GM18517 (cell line): ENCODE measurements around the gene ZNF148.

Experiments
- ATAC-seq: cut with Tn5 transposase; IDR thresholded peaks from one replicate; pipeline ENCODE4 v1.9.1; 2021; ENCODE audit warnings: mild to moderate bottlenecking, moderate library complexity; ENCODE audit not compliant: unreplicated experiment

ZNF148 gene

GRCh38 chr3:125334675-125335560, 40.2 kb downstream of the ZNF148 start:
- ATAC-seq: no peak

- ATAC-seq: no peak
Observed at GRCh38 chr3:125332504-125332903, 42.6 kb downstream of the ZNF148 start.

GRCh38 chr3:125331243-125331642, 43.9 kb downstream of the ZNF148 start:
- no peak for ATAC-seq

- no peak for ATAC-seq
Observed at GRCh38 chr3:125326957-125327356, 48.2 kb downstream of the ZNF148 start.

GRCh38 chr3:125325746-125326145, 49.4 kb downstream of the ZNF148 start:
- ATAC-seq: no peak

GRCh38 chr3:125324341-125324740, 50.8 kb downstream of the ZNF148 start:
- ATAC-seq: no peak

- ATAC-seq: no peak
Observed at GRCh38 chr3:125322917-125323316, 52.2 kb downstream of the ZNF148 start.

GRCh38 chr3:125322166-125322565, 53.0 kb downstream of the ZNF148 start:
- ATAC-seq: no peak

GRCh38 chr3:125319765-125320164, 55.4 kb downstream of the ZNF148 start:
- ATAC-seq: no peak

- no peak for ATAC-seq
Observed at GRCh38 chr3:125318871-125319270, 56.3 kb downstream of the ZNF148 start.

GRCh38 chr3:125318167-125318865, 56.8 kb downstream of the ZNF148 start:
- ATAC-seq: no peak

- ATAC-seq: no peak
Observed at GRCh38 chr3:125317761-125318160, 57.4 kb downstream of the ZNF148 start.

- no peak for ATAC-seq
Observed at GRCh38 chr3:125316949-125317348, 58.2 kb downstream of the ZNF148 start.

GRCh38 chr3:125316246-125316645, 58.9 kb downstream of the ZNF148 start:
- ATAC-seq: no peak

- ATAC-seq: no peak
Observed at GRCh38 chr3:125313060-125313635, 62.0 kb downstream of the ZNF148 start.

GRCh38 chr3:125310623-125311081, 64.5 kb downstream of the ZNF148 start:
- ATAC-seq: no peak

GRCh38 chr3:125309476-125309875, 65.6 kb downstream of the ZNF148 start:
- no peak for ATAC-seq

- ATAC-seq: no peak
Observed at GRCh38 chr3:125306620-125307019, 68.5 kb downstream of the ZNF148 start.

- ATAC-seq: no peak
Observed at GRCh38 chr3:125302932-125303331, 72.2 kb downstream of the ZNF148 start.

- no peak for ATAC-seq
Observed at GRCh38 chr3:125300416-125300815, 74.7 kb downstream of the ZNF148 start.

GRCh38 chr3:125294411-125294810, 80.7 kb downstream of the ZNF148 start:
- no peak for ATAC-seq

GRCh38 chr3:125292015-125292414, 83.1 kb downstream of the ZNF148 start:
- ATAC-seq: no peak
